Activated CD4-positive, alpha-beta T cell treated with anti-CD3 and anti-CD28 coated beads for 24 hours (primary cell): ENCODE data around the gene PPCDC.

ENCODE experiments used
- DNase-seq, 2 donors: peaks; one replicate each; pipeline ENCODE4 v3.0.0-alpha.2; 2020; ENCODE audit warnings: low read depth in 2 of 2

Gene PPCDC

GRCh38 chr15:75043509-75044257, 20.3 kb downstream of the PPCDC start:
- no peak for DNase-seq

GRCh38 chr15:75044258-75044878, 21.0 kb downstream of the PPCDC start:
- DNase-seq, result no peak

GRCh38 chr15:75045332-75046015, 22.1 kb downstream of the PPCDC start:
- DNase-seq, result no peak

GRCh38 chr15:75048394-75048793, 25.0 kb downstream of the PPCDC start:
- DNase-seq, result no peak

GRCh38 chr15:75049392-75049791, 26.0 kb downstream of the PPCDC start:
- DNase-seq, result no peak

- no peak for DNase-seq
These were observed 26.9 kb downstream of the PPCDC start for GRCh38 chr15:75050283-75050682.

- DNase-seq, result no peak
These were observed 27.8 kb downstream of the PPCDC start for GRCh38 chr15:75051191-75051608.

- no peak for DNase-seq
These were observed 28.3 kb downstream of the PPCDC start for GRCh38 chr15:75051711-75052110.

GRCh38 chr15:75052972-75053747, 29.8 kb downstream of the PPCDC start:
- no peak for DNase-seq

- no peak for DNase-seq
These were observed 30.3 kb downstream of the PPCDC start for GRCh38 chr15:75053748-75054125.

- DNase-seq, result no peak
These were observed 30.9 kb downstream of the PPCDC start for GRCh38 chr15:75054172-75054897.

GRCh38 chr15:75056036-75056435, 32.6 kb downstream of the PPCDC start:
- DNase-seq, result no peak

- DNase-seq, result no peak
These were observed 34.9 kb downstream of the PPCDC start for GRCh38 chr15:75058127-75058905.

GRCh38 chr15:75059607-75060006, 36.2 kb downstream of the PPCDC start:
- DNase-seq, result no peak

- DNase-seq, result no peak
These were observed 37.9 kb downstream of the PPCDC start for GRCh38 chr15:75061272-75061671.

- no peak for DNase-seq
These were observed 39.3 kb downstream of the PPCDC start for GRCh38 chr15:75062706-75063105.

GRCh38 chr15:75063338-75063737, 39.9 kb downstream of the PPCDC start:
- DNase-seq, result no peak

GRCh38 chr15:75063889-75064288, 40.5 kb downstream of the PPCDC start:
- DNase-seq, result no peak

- no peak for DNase-seq
These were observed 41.5 kb downstream of the PPCDC start for GRCh38 chr15:75064846-75065245.

- DNase-seq, result no peak
These were observed 42.1 kb downstream of the PPCDC start for GRCh38 chr15:75065467-75065850.
